H1 (cell line): ENCODE results near the gene CCDC82. TPM values are rescaled to one million over a fixed set of nuclear protein-coding genes. Genes with fewer than 3 reads are reported as not detected.

ENCODE experiments used
- CTCF ChIA-PET: fragments of 300-600 bp; sonication (Branson Sonifier 250); formaldehyde crosslinking; loops from one replicate; lab custom pipeline; 2021; ENCODE audit not compliant: partially characterized antibody; lab: Charles Lee
- POLR2A ChIA-PET: fragments of 300-600 bp; sonication (Branson Sonifier 250); formaldehyde crosslinking; loops from one replicate; lab custom pipeline; 2021; ENCODE audit warnings: inconsistent platforms; ENCODE audit not compliant: partially characterized antibody; lab: Charles Lee
- DNase-seq, 2 experiments: peaks; one replicate each; pipeline versions ENCODE4 v3.0.0 to v3.0.0-alpha.2; 2010 to 2022; ENCODE audit warnings: low spot score in 2 of 2, low read depth in 1 of 2, mixed read lengths in 1 of 2
- FAIRE-seq: peaks from 2 replicates; lab custom pipeline; 2011; peaks lifted over from hg19 to GRCh38; lab: Jason Lieb, UNC
- H2AFZ ChIP-seq: 2 replicates; pipeline ENCODE4 v1.8.1; 2012; ENCODE audit warnings: low read length, inconsistent platforms
- H2AK5ac ChIP-seq: 2 replicates; pipeline ENCODE4 v1.6.1; 2013; ENCODE audit warnings: low read depth, low read length
- H2BK120ac ChIP-seq: replicated peaks from 2 replicates; pipeline ENCODE3; 2013; ENCODE audit warnings: low read depth, low read length, inconsistent platforms
- H2BK12ac ChIP-seq: 2 replicates; pipeline ENCODE4 v1.6.1; 2013; ENCODE audit warnings: low read depth, low read length
- H2BK15ac ChIP-seq: 2 replicates; pipeline ENCODE4 v1.6.1; 2013; ENCODE audit warnings: low read length
- H2BK20ac ChIP-seq: 2 replicates; pipeline ENCODE4 v1.6.1; 2013; ENCODE audit warnings: low read length
- H2BK5ac ChIP-seq: 2 replicates; pipeline ENCODE4 v1.6.1; 2013; ENCODE audit warnings: low read depth, low read length
- H3K14ac ChIP-seq: 2 replicates; pipeline ENCODE4 v1.6.1; 2013; ENCODE audit warnings: inconsistent platforms; ENCODE audit not compliant: insufficient read length
- H3K18ac ChIP-seq: 2 replicates; pipeline ENCODE4 v1.6.1; 2013; ENCODE audit warnings: low read length; ENCODE audit errors: extremely low read depth
- H3K23ac ChIP-seq: 2 replicates; pipeline ENCODE4 v1.6.1; 2013; ENCODE audit warnings: inconsistent platforms; ENCODE audit not compliant: insufficient read length
- H3K23me2 ChIP-seq: 2 replicates; pipeline ENCODE4 v1.6.1; 2013; ENCODE audit warnings: low read depth, low read length
- H3K27ac ChIP-seq: 2 replicates; pipeline ENCODE4 v1.6.1; 2011; ENCODE audit warnings: low read depth, low read length, inconsistent platforms
- H3K27me3 ChIP-seq, 4 experiments: replicated peaks in 1 of 4; 1 replicate in 1 of 4; 2 replicates in 3 of 4; pipeline versions ENCODE4 v1.6.1 to v1.8.1; 2011 to 2013; ENCODE audit warnings: low read length in 3 of 4, mild to moderate bottlenecking in 3 of 4, inconsistent platforms in 2 of 4, mixed read lengths in 2 of 4, moderate library complexity in 1 of 4; ENCODE audit not compliant: control insufficient read depth in 3 of 4, insufficient read depth in 3 of 4; ENCODE audit errors: extremely low read depth in 1 of 4
- H3K36me3 ChIP-seq, 4 experiments: 2 replicates each; pipeline versions ENCODE4 v1.6.1 to v1.8.1; 2011 to 2013; ENCODE audit warnings: mild to moderate bottlenecking in 4 of 4, low read length in 3 of 4, moderate library complexity in 2 of 4, control low read depth in 1 of 4, inconsistent platforms in 1 of 4; ENCODE audit not compliant: insufficient read depth in 4 of 4, control insufficient read depth in 2 of 4
- H3K4ac ChIP-seq: replicated peaks from 2 replicates; pipeline ENCODE3; 2013; ENCODE audit warnings: low read length, low read depth, mixed read lengths, inconsistent platforms; ENCODE audit not compliant: insufficient read length
- H3K4me1 ChIP-seq, 4 experiments: replicated peaks in 1 of 4; 1 replicate in 1 of 4; 2 replicates in 3 of 4; pipeline versions ENCODE4 v1.6.1 to v1.8.1; 2011 to 2013; ENCODE audit warnings: low read length in 3 of 4, inconsistent platforms in 2 of 4, mixed read lengths in 1 of 4; ENCODE audit not compliant: insufficient read depth in 4 of 4, control insufficient read depth in 3 of 4
- H3K4me2 ChIP-seq, 2 experiments: 2 replicates each; pipeline versions ENCODE4 v1.6.1 to v1.8.1; 2011 to 2013; ENCODE audit warnings: low read depth in 2 of 2, low read length in 2 of 2, control low read depth in 1 of 2, inconsistent platforms in 1 of 2, mild to moderate bottlenecking in 1 of 2; ENCODE audit not compliant: insufficient read depth in 1 of 2
- H3K4me3 ChIP-seq, 4 experiments: fragments of 200-600, 300-600 bp in 1 of 4; sonication (generic), shearing (Covaris generic), sonication (Bioruptor Twin) in 1 of 4; 2 replicates each; pipeline versions ENCODE4 v1.5.1 to v1.8.1; 2011 to 2016; ENCODE audit warnings: low read length in 4 of 4, low read depth in 3 of 4, control low read depth in 2 of 4, inconsistent platforms in 2 of 4, mild to moderate bottlenecking in 2 of 4, mixed read lengths in 1 of 4, moderate library complexity in 1 of 4; ENCODE audit not compliant: insufficient read depth in 2 of 4; ENCODE audit errors: extremely low read depth in 1 of 4
- H3K56ac ChIP-seq: replicated peaks from 2 replicates; pipeline ENCODE3; 2013; ENCODE audit warnings: low read depth, mild to moderate bottlenecking, mixed read lengths, low read length, inconsistent platforms; ENCODE audit not compliant: insufficient read length
- H3K79me1 ChIP-seq: 2 replicates; pipeline ENCODE4 v1.6.1; 2013; ENCODE audit warnings: low read depth, low read length, control low read depth
- H3K79me2 ChIP-seq, 2 experiments: 2 replicates each; pipeline versions ENCODE4 v1.6.1 to v1.8.1; 2012 to 2013; ENCODE audit warnings: low read length in 2 of 2, mild to moderate bottlenecking in 2 of 2, inconsistent platforms in 1 of 2; ENCODE audit not compliant: insufficient read depth in 2 of 2, control insufficient read depth in 1 of 2
- H3K9ac ChIP-seq, 4 experiments: replicated peaks in 1 of 4; 1 replicate in 1 of 4; 2 replicates in 3 of 4; pipeline versions ENCODE4 v1.6.1 to v1.8.1; 2011 to 2013; ENCODE audit warnings: low read depth in 3 of 4, low read length in 3 of 4, control low read depth in 2 of 4, mild to moderate bottlenecking in 2 of 4, moderate library complexity in 2 of 4, inconsistent platforms in 1 of 4; ENCODE audit errors: extremely low read depth in 1 of 4
- H3K9me3 ChIP-seq, 2 experiments: 2 replicates each; pipeline versions ENCODE4 v1.6.1 to v1.8.1; 2012 to 2013; ENCODE audit warnings: mild to moderate bottlenecking in 2 of 2, moderate library complexity in 2 of 2, control low read depth in 1 of 2, inconsistent platforms in 1 of 2, low read depth in 1 of 2, low read length in 1 of 2, mixed read lengths in 1 of 2; ENCODE audit not compliant: insufficient read depth in 2 of 2
- H4K20me1 ChIP-seq, 2 experiments: replicated peaks in 1 of 2; 2 replicates each; pipeline versions ENCODE3 to v1.8.1; 2011 to 2013; ENCODE audit warnings: inconsistent platforms in 2 of 2, low read length in 2 of 2, mild to moderate bottlenecking in 1 of 2; ENCODE audit not compliant: insufficient read depth in 2 of 2, control insufficient read depth in 1 of 2
- H4K5ac ChIP-seq: 2 replicates; pipeline ENCODE4 v1.6.1; 2013; ENCODE audit warnings: low read length, low read depth, mixed read lengths, inconsistent platforms; ENCODE audit not compliant: insufficient read length
- H4K8ac ChIP-seq: 2 replicates; pipeline ENCODE4 v1.8.0; 2013; ENCODE audit warnings: mild to moderate bottlenecking, moderate library complexity, low read length, inconsistent platforms; ENCODE audit not compliant: insufficient read depth; ENCODE audit errors: extremely low read depth
- H4K91ac ChIP-seq: replicated peaks from 2 replicates; pipeline ENCODE3; 2013; ENCODE audit warnings: low read length, mixed read lengths, inconsistent platforms; ENCODE audit not compliant: insufficient read length
- CHD1 ChIP-seq: IDR thresholded peaks from 2 replicates; pipeline ENCODE4 v1.6.1; 2012; ENCODE audit warnings: low read depth, low read length, improper control_type of control experiment
- CHD2 ChIP-seq: IDR thresholded peaks from 2 replicates; pipeline ENCODE4 v1.6.1; 2012; ENCODE audit warnings: low read length, improper control_type of control experiment
- CREB1 ChIP-seq: IDR thresholded peaks from 2 replicates; pipeline ENCODE4 v1.6.1; 2012; ENCODE audit warnings: inconsistent platforms
- EGR1 ChIP-seq: IDR thresholded peaks from 2 replicates; pipeline ENCODE4 v1.6.1; 2011; ENCODE audit warnings: low read depth, low read length, borderline replicate concordance
- KDM1A ChIP-seq: fragments of 200-600, 300-600 bp; sonication (generic); IDR thresholded peaks from 2 replicates; pipeline ENCODE4 v1.7.1; 2016; ENCODE audit warnings: mild to moderate bottlenecking, low read length, borderline replicate concordance
- RBBP5 ChIP-seq: IDR thresholded peaks from 2 replicates; pipeline ENCODE4 v1.7.1; 2012; ENCODE audit warnings: low read depth, mild to moderate bottlenecking, inconsistent platforms, low read length, moderate library complexity, borderline replicate concordance
- RFX5 ChIP-seq: IDR thresholded peaks from 2 replicates; pipeline ENCODE4 v1.6.1; 2011; ENCODE audit warnings: low read depth, low read length, improper control_type of control experiment, borderline replicate concordance
- RNF2 ChIP-seq: fragments of 200-900, 300-1000 bp; sonication (generic); IDR thresholded peaks from 2 replicates; pipeline ENCODE4 v1.7.1; 2016; ENCODE audit warnings: borderline replicate concordance, low read depth, mild to moderate bottlenecking, antibody characterized with exemption, low read length; ENCODE audit not compliant: poor library complexity, severe bottlenecking; ENCODE audit errors: missing control alignments
- SUZ12 ChIP-seq: fragments of 200-600 bp; sonication (generic); IDR thresholded peaks from 2 replicates; pipeline ENCODE4 v1.6.1; 2012; ENCODE audit warnings: mild to moderate bottlenecking, inconsistent platforms, low read length, moderate library complexity, mixed read lengths
- TCF12 ChIP-seq: IDR thresholded peaks from 2 replicates; pipeline ENCODE4 v1.6.1; 2011; ENCODE audit warnings: low read depth, mild to moderate bottlenecking, low read length
- whole genome bisulfite sequencing, 2 experiments: shearing (Covaris generic) in 1 of 2; methylation state at CpG; one replicate each; pipeline versions ENCODE4 v1.1.6 to v1.1.7; 2013 to 2015; ENCODE audit warnings: low lambda C conversion rate in 2 of 2, mixed read lengths in 2 of 2, inconsistent platforms in 1 of 2, low coverage in 1 of 2, missing lambda C conversion rate in 1 of 2; ENCODE audit not compliant: insufficient replicate concordance in 2 of 2, insufficient coverage in 1 of 2, insufficient read length in 1 of 2; ENCODE audit errors: extremely low coverage in 1 of 2, missing lambda C conversion rate in 1 of 2; 5-methylcytosine and 5-hydroxymethylcytosine counted together
- polyA plus RNA-seq, 7 experiments: library from polyadenylated mRNA; depleted of rRNA in 3 of 7; stranded (reverse) in 5 of 7; unstranded in 2 of 7; fragments of >200 nt in 5 of 7; fragments of 200-250 nt in 2 of 7; gene quantifications; 1 replicate in 5 of 7; 2 replicates in 1 of 7; 4 replicates in 1 of 7; pipeline versions ENCODE4 v1.2.1 to v1.2.3, GENCODE V29; 2011 to 2013; ENCODE audit warnings: missing spikeins in 2 of 7, mixed read lengths in 2 of 7
- total RNA-seq: library from RNA; stranded (reverse); fragmentation: NEBNext Ultra II Directional; extraction: Animal tissue kit (Norgen Biotek cat#: 25700); gene quantifications from 2 replicates; pipeline ENCODE4 v1.2.1, GENCODE V29; 2021
- TF ChIP-seq, protein P1 (sequence below): IDR thresholded peaks from 2 replicates; pipeline ENCODE4 v1.6.1; 2012; ENCODE audit warnings: low read length, inconsistent platforms
- TF ChIP-seq, protein P2 (sequence below): IDR thresholded peaks from 2 replicates; pipeline ENCODE4 v1.6.1; 2011; ENCODE audit warnings: low read depth, mild to moderate bottlenecking, low read length; ENCODE audit not compliant: insufficient read depth

The CCDC82 gene
- total and polyA plus RNA-seq, 2 of the 8 experiments (the other 6 are each of a cell fraction or from before 2014, with no cell fraction given), result 6.0 to 15.2 TPM

DNA sequence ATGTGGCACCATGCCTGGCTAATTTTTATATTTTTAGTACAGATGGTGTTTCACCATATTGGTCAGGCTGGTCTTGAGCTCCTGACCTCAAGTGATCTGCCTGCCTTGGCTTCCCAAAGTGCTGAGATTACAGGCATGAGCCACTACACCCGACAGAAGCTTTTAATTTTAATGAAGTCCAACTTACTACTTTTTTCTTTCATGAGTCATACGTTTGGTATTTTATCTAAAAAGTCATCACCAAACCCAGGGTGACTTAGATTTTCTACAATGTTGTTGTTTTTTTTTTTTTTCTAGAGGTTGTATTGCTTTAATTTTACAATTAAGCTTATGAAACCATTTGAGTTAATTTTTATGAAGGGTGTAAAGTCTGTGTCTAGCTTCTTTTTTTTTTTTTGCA is 35.0 kb upstream of the CCDC82 start:
- FAIRE-seq, result no peak
- H3K4me1 ChIP-seq, result peaks cover 0 to 2% (median 0%) of the 10 kb centered on the region in 4 experiments; a peak in 2 of 7 replicates
- TF ChIP-seq EGR1 (no peak), TCF12 (no peak), KDM1A (no peak), RFX5 (no peak), RNF2 (no peak), RBBP5 (no peak), CREB1 (no peak), SUZ12 (no peak), CHD2 (no peak), CHD1 (no peak)
- TF ChIP-seq, protein P1, sequence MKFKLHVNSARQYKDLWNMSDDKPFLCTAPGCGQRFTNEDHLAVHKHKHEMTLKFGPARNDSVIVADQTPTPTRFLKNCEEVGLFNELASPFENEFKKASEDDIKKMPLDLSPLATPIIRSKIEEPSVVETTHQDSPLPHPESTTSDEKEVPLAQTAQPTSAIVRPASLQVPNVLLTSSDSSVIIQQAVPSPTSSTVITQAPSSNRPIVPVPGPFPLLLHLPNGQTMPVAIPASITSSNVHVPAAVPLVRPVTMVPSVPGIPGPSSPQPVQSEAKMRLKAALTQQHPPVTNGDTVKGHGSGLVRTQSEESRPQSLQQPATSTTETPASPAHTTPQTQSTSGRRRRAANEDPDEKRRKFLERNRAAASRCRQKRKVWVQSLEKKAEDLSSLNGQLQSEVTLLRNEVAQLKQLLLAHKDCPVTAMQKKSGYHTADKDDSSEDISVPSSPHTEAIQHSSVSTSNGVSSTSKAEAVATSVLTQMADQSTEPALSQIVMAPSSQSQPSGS, result no peak
- TF ChIP-seq, protein P2, sequence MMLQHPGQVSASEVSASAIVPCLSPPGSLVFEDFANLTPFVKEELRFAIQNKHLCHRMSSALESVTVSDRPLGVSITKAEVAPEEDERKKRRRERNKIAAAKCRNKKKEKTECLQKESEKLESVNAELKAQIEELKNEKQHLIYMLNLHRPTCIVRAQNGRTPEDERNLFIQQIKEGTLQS, result no peak

More for the DNA sequence above, 35.0 kb upstream of the CCDC82 start:
- no peak overlapping the region for H2BK15ac ChIP-seq
- H3K79me2 ChIP-seq, result no peaks in the 10 kb centered on the region
- no peaks in the 10 kb centered on the region for H4K20me1 ChIP-seq
- no peak overlapping the region for H4K91ac ChIP-seq
- DNase-seq, result no peak
- H2AFZ ChIP-seq, result no peak overlapping the region
- H4K5ac ChIP-seq, result no peak overlapping the region
- H3K36me3 ChIP-seq, result no peaks in the 10 kb centered on the region
- H2BK20ac ChIP-seq, result no peak overlapping the region
- H3K9me3 ChIP-seq, result no peaks in the 10 kb centered on the region
- no peak overlapping the region for H2BK120ac ChIP-seq
- 65% methylated on average over 2 of the region's 2 CpGs; no CpG with 5 or more reads in 1 of the 2 experiments for WGBS, 2 experiments
- H3K14ac ChIP-seq, result no peak overlapping the region
- H3K4ac ChIP-seq, result no peak overlapping the region
- H3K9ac ChIP-seq, result no peak overlapping the region
- no peaks in the 10 kb centered on the region for H3K27me3 ChIP-seq
- H4K8ac ChIP-seq, result no peak overlapping the region
- H3K27ac ChIP-seq, result no peak overlapping the region
- CTCF ChIA-PET, result interaction anchor here (0.6 to 3.1 kb wide), 15 partner anchors 9 to 1273 kb away, joined by 3 to 25 read pairs (median 3); partner anchors contain the start of genes FAM76B and MAML2
- no peak overlapping the region for H2BK5ac ChIP-seq
- no peak overlapping the region for H3K56ac ChIP-seq
- H2BK12ac ChIP-seq, result no peak overlapping the region
- no peak overlapping the region for H3K23ac ChIP-seq
- no peaks in the 10 kb centered on the region for H3K23me2 ChIP-seq
- H3K4me2 ChIP-seq, result no peak overlapping the region
- H3K18ac ChIP-seq, result no peak overlapping the region
- no peaks in the 10 kb centered on the region for H3K79me1 ChIP-seq
- no peak overlapping the region for H2AK5ac ChIP-seq
- POLR2A ChIA-PET, result interaction anchor here (1.1 to 1.2 kb wide), 2 partner anchors 589 to 634 kb away, joined by 3 read pairs; partner anchors contain the start of gene CEP57
- no peak overlapping the region for H3K4me3 ChIP-seq
